GM10248 (cell line): ENCODE results near the gene CIB4.

Experiments
- CTCF ChIA-PET: fragments of 300-600 bp; sonication (Branson Sonifier 250); formaldehyde crosslinking; extraction: SDS; loops from one replicate; lab custom pipeline; 2021; ENCODE audit warnings: antibody characterized with exemption; lab: Yijun Ruan, JAX
- POLR2A ChIA-PET: fragments of 350-650 bp; sonication (Branson Sonifier 250); formaldehyde crosslinking; extraction: SDS; loops from one replicate; lab custom pipeline; 2020; ENCODE audit warnings: antibody characterized with exemption; lab: Yijun Ruan, JAX
- DNase-seq: peaks from one replicate; pipeline ENCODE4 v3.0.0; 2012; ENCODE audit errors: extremely low spot score
- TF ChIP-seq, protein P1 (sequence below): IDR thresholded peaks from 2 replicates; pipeline ENCODE4 v1.5.1; 2012; ENCODE audit warnings: mild to moderate bottlenecking, low read depth; ENCODE audit errors: extremely low read depth, missing control alignments, control extremely low read depth

CIB4 gene

DNA sequence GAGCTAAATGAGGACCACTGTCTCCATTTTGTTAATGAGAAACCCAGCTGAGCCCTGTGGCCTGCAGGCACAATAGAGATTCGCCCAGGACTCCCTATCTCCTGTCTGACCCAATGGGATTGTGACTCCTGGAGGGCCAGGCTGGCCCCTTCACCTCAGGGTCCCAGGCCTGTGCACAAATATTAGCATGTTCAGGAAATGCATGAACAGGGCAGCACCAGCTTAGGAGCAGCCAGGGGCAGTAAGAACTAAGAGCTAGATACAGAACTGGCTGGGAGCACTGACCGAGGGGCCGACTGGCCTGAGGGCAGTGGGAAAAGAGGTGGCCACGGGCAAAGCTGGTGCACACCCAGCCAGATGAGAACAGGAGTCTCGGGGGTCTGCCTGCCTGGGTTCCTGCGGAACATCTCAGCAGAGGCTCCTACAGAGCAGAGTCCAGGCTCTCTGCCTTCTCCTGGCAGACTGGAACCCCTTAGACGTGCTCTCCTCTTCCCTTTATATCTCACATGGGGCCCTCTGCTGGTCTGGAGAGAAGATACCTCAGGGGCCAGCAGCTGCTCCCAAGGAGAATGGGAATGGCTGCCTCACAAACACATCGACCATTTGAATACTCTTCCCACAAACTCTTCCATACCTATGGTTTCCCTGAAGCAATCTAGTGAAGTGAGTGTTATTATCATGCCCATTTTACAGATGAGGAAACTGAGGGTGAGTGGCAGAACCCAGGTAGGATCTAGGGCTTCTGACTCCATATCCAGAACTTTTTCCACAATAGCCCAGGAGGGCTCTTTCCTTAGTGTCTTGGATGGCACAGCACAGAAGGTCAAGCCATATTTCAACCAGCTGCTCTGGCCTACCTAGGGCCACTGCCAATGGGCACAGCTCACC, 85.7 kb downstream of the CIB4 start:
- no peak for DNase-seq
- CTCF ChIA-PET: interaction anchor here (0.9 to 2.8 kb wide), 2 partner anchors 11 kb away, joined by 4 to 10 read pairs; no protein-coding TSS in a partner anchor
- POLR2A ChIA-PET: no interaction called here
- TF ChIP-seq, protein P1, sequence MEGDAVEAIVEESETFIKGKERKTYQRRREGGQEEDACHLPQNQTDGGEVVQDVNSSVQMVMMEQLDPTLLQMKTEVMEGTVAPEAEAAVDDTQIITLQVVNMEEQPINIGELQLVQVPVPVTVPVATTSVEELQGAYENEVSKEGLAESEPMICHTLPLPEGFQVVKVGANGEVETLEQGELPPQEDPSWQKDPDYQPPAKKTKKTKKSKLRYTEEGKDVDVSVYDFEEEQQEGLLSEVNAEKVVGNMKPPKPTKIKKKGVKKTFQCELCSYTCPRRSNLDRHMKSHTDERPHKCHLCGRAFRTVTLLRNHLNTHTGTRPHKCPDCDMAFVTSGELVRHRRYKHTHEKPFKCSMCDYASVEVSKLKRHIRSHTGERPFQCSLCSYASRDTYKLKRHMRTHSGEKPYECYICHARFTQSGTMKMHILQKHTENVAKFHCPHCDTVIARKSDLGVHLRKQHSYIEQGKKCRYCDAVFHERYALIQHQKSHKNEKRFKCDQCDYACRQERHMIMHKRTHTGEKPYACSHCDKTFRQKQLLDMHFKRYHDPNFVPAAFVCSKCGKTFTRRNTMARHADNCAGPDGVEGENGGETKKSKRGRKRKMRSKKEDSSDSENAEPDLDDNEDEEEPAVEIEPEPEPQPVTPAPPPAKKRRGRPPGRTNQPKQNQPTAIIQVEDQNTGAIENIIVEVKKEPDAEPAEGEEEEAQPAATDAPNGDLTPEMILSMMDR: no peak

GRCh38 chr2:26552641-26553374, 88.4 kb downstream of the CIB4 start:
- no peak for DNase-seq
- POLR2A ChIA-PET: no interaction called here
- CTCF ChIA-PET: interaction anchor here (0.7 to 2.8 kb wide), 5 partner anchors 8 to 55 kb away, joined by 3 to 10 read pairs (median 3); no protein-coding TSS in a partner anchor
- TF ChIP-seq, protein P1: no peak

- ChIA-PET POLR2A (no interaction called here), CTCF (interaction anchor here (1.6 kb wide), 1 partner anchor 27 kb away, joined by 5 read pairs; no protein-coding TSS in a partner anchor)
- TF ChIP-seq, protein P1: no peak
- DNase-seq: no peak
Measured at GRCh38 chr2:26550276-26551015, 90.7 kb downstream of the CIB4 start.

DNA sequence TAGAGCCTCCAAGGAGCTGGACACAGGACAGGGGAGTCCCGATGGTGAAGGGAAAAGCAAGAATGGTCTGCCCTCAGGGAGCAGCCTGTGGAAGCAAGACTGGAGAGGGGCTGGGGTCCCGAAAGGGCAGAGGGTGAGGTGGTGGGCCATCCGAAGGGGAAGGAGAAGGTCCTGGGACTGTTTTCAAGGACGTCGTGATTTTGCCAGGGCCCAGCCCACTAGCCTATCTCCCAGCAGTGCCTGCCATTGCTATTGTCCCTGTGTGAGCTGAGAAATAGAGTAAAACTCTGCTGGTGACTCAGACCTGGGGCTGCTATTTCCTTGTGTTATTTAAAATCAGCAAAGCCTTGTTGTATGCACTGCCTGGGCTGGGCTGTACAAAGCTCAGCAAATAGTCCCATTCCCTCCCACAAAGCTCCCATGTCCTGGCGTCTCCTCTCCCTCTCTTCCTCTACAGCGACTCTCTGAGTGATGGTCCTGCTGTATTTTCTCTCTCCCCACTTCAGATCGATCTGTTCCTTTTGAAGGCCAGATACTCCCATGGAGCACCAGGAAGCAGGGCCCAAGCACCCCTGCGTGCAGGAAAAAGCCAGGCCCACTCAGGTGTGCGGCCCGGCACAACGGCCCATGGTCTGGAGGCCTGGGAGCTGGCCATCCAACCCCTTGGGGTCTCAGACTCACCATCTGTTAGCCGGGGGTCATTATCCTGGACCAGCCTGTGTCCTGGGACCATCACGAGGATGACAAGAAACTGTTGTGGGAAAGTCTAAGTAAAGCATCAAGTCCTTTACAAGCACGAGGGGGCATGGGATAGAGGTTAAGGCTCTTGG, 98.3 kb downstream of the CIB4 start:
- ChIA-PET POLR2A (no interaction called here), CTCF (interaction anchor here (1.4 to 2.7 kb wide), 4 partner anchors 19 to 47 kb away, joined by 3 to 8 read pairs (median 6); no protein-coding TSS in a partner anchor)
- no peak for DNase-seq
- TF ChIP-seq, protein P1: no peak

- TF ChIP-seq, protein P1: no peak
- ChIA-PET CTCF (interaction anchor here (1.1 to 2.7 kb wide), 4 partner anchors 18 to 204 kb away, joined by 3 to 8 read pairs (median 7); no protein-coding TSS in a partner anchor), POLR2A (no interaction called here)
- DNase-seq: no peak
Measured at GRCh38 chr2:26542194-26542455, 99.0 kb downstream of the CIB4 start.
